Endothelial cell of umbilical vein (primary cell): ENCODE data around the gene HIPK1. TPM values are rescaled to one million over a fixed set of nuclear protein-coding genes. Genes with fewer than 3 reads are reported as not detected.

Experiments used
- BruUV-seq: library from RNA; stranded (reverse); fragments of 400-500 nt; replicated peaks from 2 replicates; lab custom pipeline; 2021; lab: Mats Ljungman, UMichigan
- CTCF ChIA-PET: fragments of 300-600, 350-600 bp; sonication (Branson Sonifier 250); formaldehyde crosslinking; loops from one replicate; lab custom pipeline; 2021; ENCODE audit warnings: antibody characterized with exemption, inconsistent platforms; lab: Charles Lee
- POLR2A ChIA-PET: fragments of 300-600, 350-600 bp; sonication (Branson Sonifier 250); formaldehyde crosslinking; loops from one replicate; lab custom pipeline; 2021; ENCODE audit warnings: antibody characterized with exemption, inconsistent platforms; lab: Charles Lee
- DNase-seq: peaks from one replicate; pipeline ENCODE4 v3.0.0-alpha.2; 2011; ENCODE audit warnings: low read depth, low spot score
- FAIRE-seq: peaks from 2 replicates; lab custom pipeline; 2011; peaks lifted over from hg19 to GRCh38; lab: Jason Lieb, UNC
- H2AFZ ChIP-seq: 2 replicates; pipeline ENCODE4 v1.6.0; 2012; ENCODE audit warnings: low read depth, low read length, control low read depth, inconsistent platforms
- H3K27ac ChIP-seq: 2 replicates; pipeline ENCODE4 v1.5.1; 2011; ENCODE audit warnings: low read depth, mild to moderate bottlenecking, control low read depth, low read length, moderate library complexity; ENCODE audit not compliant: insufficient read depth
- H3K27me3 ChIP-seq, 2 experiments: 2 replicates each; pipeline versions ENCODE4 v1.6.0 to v1.6.1; 2011; ENCODE audit warnings: low read length in 2 of 2, mixed read lengths in 1 of 2; ENCODE audit not compliant: control insufficient read depth in 2 of 2, insufficient read depth in 2 of 2
- H3K36me3 ChIP-seq, 2 experiments: 2 replicates in 1 of 2; 3 replicates in 1 of 2; pipeline ENCODE4 v1.5.1; 2011; ENCODE audit warnings: low read length in 2 of 2, mild to moderate bottlenecking in 1 of 2, moderate library complexity in 1 of 2; ENCODE audit not compliant: control insufficient read depth in 2 of 2, insufficient read depth in 2 of 2; ENCODE audit errors: extremely low read depth in 1 of 2
- H3K4me1 ChIP-seq: 3 replicates; pipeline ENCODE4 v1.5.1; 2011; ENCODE audit warnings: mild to moderate bottlenecking, low read length; ENCODE audit not compliant: control insufficient read depth, insufficient read depth; ENCODE audit errors: extremely low read depth
- H3K4me2 ChIP-seq: 2 replicates; pipeline ENCODE4 v1.6.1; 2011; ENCODE audit warnings: low read length, control low read depth, mixed read lengths; ENCODE audit not compliant: insufficient read depth
- H3K4me3 ChIP-seq, 3 experiments: fragments of 200-600 bp in 1 of 3; sonication (generic), shearing (Covaris generic) in 1 of 3; replicated peaks in 1 of 3; 2 replicates each; pipeline ENCODE4 v1.5.1; 2011 to 2016; ENCODE audit warnings: control low read depth in 3 of 3, low read length in 3 of 3, mild to moderate bottlenecking in 2 of 3, inconsistent platforms in 1 of 3, low read depth in 1 of 3, moderate library complexity in 1 of 3; ENCODE audit not compliant: insufficient read depth in 1 of 3
- H3K79me2 ChIP-seq: 2 replicates; pipeline ENCODE4 v1.6.0; 2012; ENCODE audit warnings: low read length, inconsistent platforms; ENCODE audit not compliant: control insufficient read depth, insufficient read depth
- H3K9ac ChIP-seq: replicated peaks from 2 replicates; pipeline ENCODE3; 2011; ENCODE audit warnings: low read length, control low read depth; ENCODE audit not compliant: insufficient read depth; ENCODE audit errors: extremely low read depth
- H3K9me1 ChIP-seq: replicated peaks from 3 replicates; pipeline ENCODE4 v1.6.0; 2011; ENCODE audit warnings: mild to moderate bottlenecking, low read length; ENCODE audit not compliant: control insufficient read depth, insufficient read depth; ENCODE audit errors: extremely low read depth
- H3K9me3 ChIP-seq: replicated peaks from 2 replicates; pipeline ENCODE4 v1.5.1; 2012; ENCODE audit warnings: low read length, inconsistent platforms; ENCODE audit not compliant: control insufficient read depth, insufficient read depth
- H4K20me1 ChIP-seq: replicated peaks from 2 replicates; pipeline ENCODE3; 2011; ENCODE audit warnings: mild to moderate bottlenecking, low read length; ENCODE audit not compliant: control insufficient read depth, insufficient read depth; ENCODE audit errors: extremely low read depth
- CTCF ChIP-seq, 2 donors: IDR thresholded peaks; 1 replicate in 1 of 2; 2 replicates in 1 of 2; pipeline ENCODE4 v1.5.1; 2011; ENCODE audit warnings: low read length in 2 of 2, mild to moderate bottlenecking in 2 of 2, moderate library complexity in 2 of 2, control low read depth in 1 of 2, inconsistent platforms in 1 of 2, low read depth in 1 of 2; ENCODE audit not compliant: insufficient read depth in 1 of 2; ENCODE audit errors: extremely low read depth in 1 of 2
- EZH2 ChIP-seq: IDR thresholded peaks from 2 replicates; pipeline ENCODE4 v1.6.1; 2012; ENCODE audit warnings: borderline replicate concordance, low read depth, mild to moderate bottlenecking, moderate library complexity, low read length, inconsistent platforms; ENCODE audit not compliant: severe bottlenecking
- FOS ChIP-seq: IDR thresholded peaks from 2 replicates; pipeline ENCODE4 v1.6.1; 2011; ENCODE audit warnings: mild to moderate bottlenecking, low read length, moderate library complexity, borderline replicate concordance; ENCODE audit not compliant: insufficient read depth
- GATA2 ChIP-seq: IDR thresholded peaks from 2 replicates; pipeline ENCODE4 v1.7.0; 2011; ENCODE audit warnings: low read depth, mild to moderate bottlenecking, moderate library complexity, mixed read lengths, low read length; ENCODE audit not compliant: insufficient read length, insufficient read depth
- MAX ChIP-seq: IDR thresholded peaks from 2 replicates; pipeline ENCODE4 v1.6.1; 2011; ENCODE audit not compliant: insufficient read depth, insufficient read length
- MYC ChIP-seq: IDR thresholded peaks from one replicate; pipeline ENCODE4 v1.6.1; 2011; ENCODE audit warnings: mild to moderate bottlenecking, low read depth, low read length
- POLR2AphosphoS5 ChIP-seq: IDR thresholded peaks from 2 replicates; pipeline ENCODE4 v1.6.1; 2012; ENCODE audit warnings: low read depth, mild to moderate bottlenecking, control low read depth, low read length, moderate library complexity; ENCODE audit not compliant: insufficient read depth
- dilution Hi-C: fragments of 300-500 bp; cut with MboI; formaldehyde crosslinking; loops from one replicate; pipeline ENCODE4 v1.15.0; 2019; ENCODE audit warnings: low sequenced_read_pairs; ENCODE audit not compliant: extremely low pct_ligation_motif_present
- intact Hi-C: fragments of 100-400 bp; cut with micrococcal nuclease; formaldehyde crosslinking; loops from one replicate; pipeline ENCODE4 v1.10.0; 2022
- polyA plus RNA-seq, 4 experiments: library from polyadenylated mRNA; depleted of rRNA in 3 of 4; stranded (reverse) in 3 of 4; unstranded in 1 of 4; fragments of >200 nt; gene quantifications; 2 replicates each; pipeline versions ENCODE4 v1.2.1 to v1.2.3, GENCODE V29; 2011 to 2012; ENCODE audit warnings: missing spikeins in 1 of 4
- total RNA-seq: library from RNA; stranded (reverse); gene quantifications from 2 replicates; pipeline ENCODE4 v1.2.3, GENCODE V29; 2021

The HIPK1 gene
- total and polyA plus RNA-seq, 2 donors (not counting 3 experiments of a cell fraction or from before 2014, with no cell fraction given), result 39.3 to 56.1 TPM

- H3K27ac ChIP-seq, result no peak overlapping the region
- no peaks in the 10 kb centered on the region for H3K9me1 ChIP-seq
- H4K20me1 ChIP-seq, result no peaks in the 10 kb centered on the region
- intact Hi-C loops, result no loop called here
- H3K9me3 ChIP-seq, result no peaks in the 10 kb centered on the region
- peaks cover 16% of the 10 kb centered on the region for H3K4me1 ChIP-seq
- no peak overlapping the region for H2AFZ ChIP-seq
- H3K9ac ChIP-seq, result no peak overlapping the region
- ChIA-PET CTCF (interaction anchor here (1.5 kb wide), 1 partner anchor 296 kb away, joined by 6 read pairs; no protein-coding TSS in a partner anchor), POLR2A (no interaction called here)
- peaks cover 0 to 2% of the 10 kb centered on the region in 2 experiments for H3K27me3 ChIP-seq
- TF ChIP-seq MAX, result no peak
- TF ChIP-seq GATA2, result no peak
- TF ChIP-seq FOS, result no peak
- TF ChIP-seq CTCF (IDR thresholded peaks at IDR 0.05; ENCODE audit: extremely low read depth in 1 of 2, insufficient read depth in 1 of 2, low read depth in 1 of 2, low read length in 2 of 2), result no peak
- TF ChIP-seq POLR2AphosphoS5, result no peak
- no peak for TF ChIP-seq EZH2
- TF ChIP-seq MYC, result no peak
- no peak for DNase-seq
- no peaks in the 10 kb centered on the region for H3K79me2 ChIP-seq
- H3K36me3 ChIP-seq, result no peaks in the 10 kb centered on the region
- H3K4me2 ChIP-seq, result no peak overlapping the region
- H3K4me3 ChIP-seq, result no peak overlapping the region
- no TSS peak for BruUV-seq
- FAIRE-seq, result no peak
- dilution Hi-C loops, result no loop called here
Measured at GRCh38 chr1:113987259-113987658, 58.1 kb downstream of the HIPK1 start.
